ENCODE data around the gene TLCD3A.
"Not testable (repeated sequence)": the region's sequence is repeated elsewhere in the genome, so short reads cannot be mapped to it uniquely, and the experiment has no call there.

Gene TLCD3A

GRCh38 chr17:749359-749758 is 17.0 kb downstream of the TLCD3A start:
- H2AK5ac ChIP-seq (ENCODE audit: low read length, severe bottlenecking); H3K27ac ChIP-seq (ENCODE audit: low read length, poor library complexity, severe bottlenecking); H3K9ac ChIP-seq (ENCODE audit: low read length); H2BK15ac ChIP-seq (ENCODE audit: low read depth, poor library complexity, severe bottlenecking); H3K4me2 ChIP-seq (ENCODE audit: low read length, poor library complexity, severe bottlenecking); H4K8ac ChIP-seq (ENCODE audit: low read length); H3K23ac ChIP-seq (ENCODE audit: low read length in 2 of 2); H3K9me3 ChIP-seq (ENCODE audit: control insufficient read depth, low read length); H3K14ac ChIP-seq (ENCODE audit: low read length in 2 of 2); DNase-seq; H3K18ac ChIP-seq (ENCODE audit: low read depth in 1 of 2, low read length in 2 of 2); H3K27me3 ChIP-seq (ENCODE audit: control insufficient read depth in 1 of 2, insufficient read depth in 1 of 2, low read length in 2 of 2); H2BK5ac ChIP-seq (ENCODE audit: low read depth, low read length, poor library complexity, severe bottlenecking); H2BK12ac ChIP-seq (ENCODE audit: low read length in 2 of 2); H2BK120ac ChIP-seq (ENCODE audit: low read depth, low read length); H3K4me3 ChIP-seq (ENCODE audit: insufficient read depth in 1 of 2, low read depth in 1 of 2, low read length in 2 of 2); H3K4ac ChIP-seq (ENCODE audit: low read depth in 1 of 2, low read length in 2 of 2); H2AFZ ChIP-seq (ENCODE audit: low read depth, low read length): not testable (repeated sequence)
- Histone ChIP-seq H3K79me1 (replicated peaks; ENCODE audit: low read length, poor library complexity, severe bottlenecking) (peaks cover 49% of the 10 kb centered on the region), H3K4me1 (ENCODE audit: control insufficient read depth, insufficient read depth, low read depth, low read length) (peaks cover 15% of the 10 kb centered on the region), H4K91ac (ENCODE audit: low read length) (peak overlapping the region; percentile 11), H3K36me3 (ENCODE audit: control insufficient read depth in 1 of 2, insufficient read depth in 2 of 2, low read depth in 1 of 2, low read length in 2 of 2) (peaks cover 36 to 45% of the 10 kb centered on the region in 2 experiments)
- WGBS: 80% methylated on average over 6 of the region's 7 CpGs

GRCh38 chr17:750431-751037 is 18.1 kb downstream of the TLCD3A start:
- WGBS: 83% methylated on average over 8 of the region's 8 CpGs
- H4K91ac ChIP-seq (ENCODE audit: low read length): no peak overlapping the region
- H3K18ac ChIP-seq (ENCODE audit: low read depth in 1 of 2, low read length in 2 of 2): no peak overlapping the region
- no peak overlapping the region for H3K4ac ChIP-seq (ENCODE audit: low read depth in 1 of 2, low read length in 2 of 2)
- no peak overlapping the region for H2AK5ac ChIP-seq (ENCODE audit: low read length, severe bottlenecking)
- no peak overlapping the region for H2BK15ac ChIP-seq (ENCODE audit: low read depth, poor library complexity, severe bottlenecking)
- H4K8ac ChIP-seq (ENCODE audit: low read length): no peak overlapping the region
- no peaks in the 10 kb centered on the region for H3K9me3 ChIP-seq (ENCODE audit: control insufficient read depth, low read length)
- H3K79me1 ChIP-seq (replicated peaks; ENCODE audit: low read length, poor library complexity, severe bottlenecking): peaks cover 38% of the 10 kb centered on the region
- no peak for DNase-seq
- H2BK12ac ChIP-seq (ENCODE audit: low read length in 2 of 2): no peak overlapping the region
- peaks cover 25 to 34% of the 10 kb centered on the region in 2 experiments for H3K36me3 ChIP-seq (ENCODE audit: control insufficient read depth in 1 of 2, insufficient read depth in 2 of 2, low read depth in 1 of 2, low read length in 2 of 2)
- no peaks in the 10 kb centered on the region for H3K27me3 ChIP-seq (ENCODE audit: control insufficient read depth in 1 of 2, insufficient read depth in 1 of 2, low read length in 2 of 2)
- peaks cover 15% of the 10 kb centered on the region for H3K4me1 ChIP-seq (ENCODE audit: control insufficient read depth, insufficient read depth, low read depth, low read length)
- H3K27ac ChIP-seq (ENCODE audit: low read length, poor library complexity, severe bottlenecking): no peak overlapping the region
- no peak overlapping the region for H2AFZ ChIP-seq (ENCODE audit: low read depth, low read length)
- H3K4me2 ChIP-seq (ENCODE audit: low read length, poor library complexity, severe bottlenecking): no peak overlapping the region
- H3K4me3 ChIP-seq (ENCODE audit: insufficient read depth in 1 of 2, low read depth in 1 of 2, low read length in 2 of 2): peak overlapping the region in 1 of 2 experiments; percentile 96
- H2BK120ac ChIP-seq (ENCODE audit: low read depth, low read length): no peak overlapping the region
- peak overlapping the region; percentile 92 for H3K9ac ChIP-seq (ENCODE audit: low read length)
- H2BK5ac ChIP-seq (ENCODE audit: low read depth, low read length, poor library complexity, severe bottlenecking): no peak overlapping the region
- H3K23ac ChIP-seq (ENCODE audit: low read length in 2 of 2): no peak overlapping the region
- no peak overlapping the region for H3K14ac ChIP-seq (ENCODE audit: low read length in 2 of 2)

GRCh38 chr17:751269-752001 is 19.0 kb downstream of the TLCD3A start:
- Histone ChIP-seq H3K4me1 (ENCODE audit: control insufficient read depth, insufficient read depth, low read depth, low read length) (peaks cover 15% of the 10 kb centered on the region), H3K14ac (ENCODE audit: low read length in 2 of 2) (peak overlapping the region in 1 of 2 experiments; percentile 96), H3K27ac (ENCODE audit: low read length, poor library complexity, severe bottlenecking) (no peak overlapping the region), H3K18ac (ENCODE audit: low read depth in 1 of 2, low read length in 2 of 2) (peak overlapping the region; percentile 71 to 92), H4K91ac (ENCODE audit: low read length) (peak overlapping the region; percentile 84), H2AFZ (ENCODE audit: low read depth, low read length) (peak overlapping the region; percentile 96), H3K4ac (ENCODE audit: low read depth in 1 of 2, low read length in 2 of 2) (peak overlapping the region; percentile 77 to 93), H3K79me1 (replicated peaks; ENCODE audit: low read length, poor library complexity, severe bottlenecking) (peaks cover 30% of the 10 kb centered on the region), H4K8ac (ENCODE audit: low read length) (peak overlapping the region; percentile 89), H3K4me3 (ENCODE audit: insufficient read depth in 1 of 2, low read depth in 1 of 2, low read length in 2 of 2) (peak overlapping the region; percentile 92 to 96), H3K36me3 (ENCODE audit: control insufficient read depth in 1 of 2, insufficient read depth in 2 of 2, low read depth in 1 of 2, low read length in 2 of 2) (peaks cover 18 to 25% of the 10 kb centered on the region in 2 experiments), H2BK5ac (ENCODE audit: low read depth, low read length, poor library complexity, severe bottlenecking) (peak overlapping the region; percentile 24), H2BK120ac (ENCODE audit: low read depth, low read length) (no peak overlapping the region), H2BK15ac (ENCODE audit: low read depth, poor library complexity, severe bottlenecking) (no peak overlapping the region), H3K27me3 (ENCODE audit: control insufficient read depth in 1 of 2, insufficient read depth in 1 of 2, low read length in 2 of 2) (no peaks in the 10 kb centered on the region), H3K9ac (ENCODE audit: low read length) (peak overlapping the region; percentile 92), H2AK5ac (ENCODE audit: low read length, severe bottlenecking) (no peak overlapping the region), H2BK12ac (ENCODE audit: low read length in 2 of 2) (no peak overlapping the region), H3K9me3 (ENCODE audit: control insufficient read depth, low read length) (no peaks in the 10 kb centered on the region), H3K23ac (ENCODE audit: low read length in 2 of 2) (peak overlapping the region in 1 of 2 experiments; percentile 77), H3K4me2 (ENCODE audit: low read length, poor library complexity, severe bottlenecking) (peak overlapping the region; percentile 98)
- peak; percentile 67 for DNase-seq
- WGBS: 4% methylated on average over 39 of the region's 49 CpGs

- peak within 1 kb of the TSS; percentile 92 to 96 for H3K4me3 ChIP-seq (ENCODE audit: insufficient read depth in 1 of 2, low read depth in 1 of 2, low read length in 2 of 2)
- peak within 1 kb of the TSS in 1 of 2 experiments; percentile 90 for H3K23ac ChIP-seq (ENCODE audit: low read length in 2 of 2)
- no peak within 1 kb of the TSS for H2AK5ac ChIP-seq (ENCODE audit: low read length, severe bottlenecking)
- peak within 1 kb of the TSS; percentile 97 for H2AFZ ChIP-seq (ENCODE audit: low read depth, low read length)
- H3K36me3 ChIP-seq (ENCODE audit: control insufficient read depth in 1 of 2, insufficient read depth in 2 of 2, low read depth in 1 of 2, low read length in 2 of 2): peaks cover 18 to 24% of the 10 kb centered on the region in 2 experiments
- H2BK15ac ChIP-seq (ENCODE audit: low read depth, poor library complexity, severe bottlenecking): peak within 1 kb of the TSS; percentile 73
- H3K27ac ChIP-seq (ENCODE audit: low read length, poor library complexity, severe bottlenecking): no peak within 1 kb of the TSS
- H2BK5ac ChIP-seq (ENCODE audit: low read depth, low read length, poor library complexity, severe bottlenecking): peak within 1 kb of the TSS; percentile 24
- H2BK120ac ChIP-seq (ENCODE audit: low read depth, low read length): peak within 1 kb of the TSS; percentile 22
- peak within 1 kb of the TSS; percentile 77 to 96 for H3K4ac ChIP-seq (ENCODE audit: low read depth in 1 of 2, low read length in 2 of 2)
- peak within 1 kb of the TSS in 1 of 2 experiments; percentile 96 for H3K14ac ChIP-seq (ENCODE audit: low read length in 2 of 2)
- peak within 1 kb of the TSS; percentile 96 for H4K8ac ChIP-seq (ENCODE audit: low read length)
- peak within 1 kb of the TSS; percentile 89 to 94 for H3K18ac ChIP-seq (ENCODE audit: low read depth in 1 of 2, low read length in 2 of 2)
- no peaks in the 10 kb centered on the region for H3K27me3 ChIP-seq (ENCODE audit: control insufficient read depth in 1 of 2, insufficient read depth in 1 of 2, low read length in 2 of 2)
- peaks cover 23% of the 10 kb centered on the region for H3K79me1 ChIP-seq (replicated peaks; ENCODE audit: low read length, poor library complexity, severe bottlenecking)
- 1% methylated on average over 59 of the region's 87 CpGs for WGBS
- peak within 1 kb of the TSS; percentile 98 for H3K4me2 ChIP-seq (ENCODE audit: low read length, poor library complexity, severe bottlenecking)
- no peaks in the 10 kb centered on the region for H3K9me3 ChIP-seq (ENCODE audit: control insufficient read depth, low read length)
- DNase-seq: peak; percentile 83
- H4K91ac ChIP-seq (ENCODE audit: low read length): peak within 1 kb of the TSS; percentile 84
- peaks cover 15% of the 10 kb centered on the region for H3K4me1 ChIP-seq (ENCODE audit: control insufficient read depth, insufficient read depth, low read depth, low read length)
- H2BK12ac ChIP-seq (ENCODE audit: low read length in 2 of 2): peak within 1 kb of the TSS in 1 of 2 experiments; percentile 34
- peak within 1 kb of the TSS; percentile 92 for H3K9ac ChIP-seq (ENCODE audit: low read length)
These were observed 19.7 kb downstream of the TLCD3A start, which contains the start of gene GEMIN4 for GRCh38 chr17:752002-752619. TSS of gene GEMIN4 (minus strand) at chr17:752264. CDS start at chr17:752142, 122 bp downstream.
